ENCODE results near the gene DPYD. TPM values are rescaled to one million over a fixed set of nuclear protein-coding genes. Genes with fewer than 3 reads are reported as not detected.

DPYD gene
- total RNA-seq, 2 donors from 2014 or later: 9.2 to 17.5 TPM

GRCh38 chr1:97630281-97630680 lies 290.6 kb downstream of the DPYD start:
- no peak for TF ChIP-seq CTCF (conservative IDR thresholded peaks at IDR 0.05)
- Mint-ChIP-seq H3K27me3 (ENCODE audit: insufficient read depth) (no peaks in the 10 kb centered on the region), H3K4me1 (peaks cover 44% of the 10 kb centered on the region), H3K4me3 (no peak overlapping the region), H3K36me3 (ENCODE audit: low read depth) (no peaks in the 10 kb centered on the region), H3K27ac (no peak overlapping the region), H3K9me3 (no peaks in the 10 kb centered on the region)
- Histone ChIP-seq H3K27me3 (ENCODE audit: control insufficient read depth, insufficient read depth, low read length, poor library complexity, severe bottlenecking) (no peaks in the 10 kb centered on the region), H3K27ac (ENCODE audit: low read depth, low read length) (peak overlapping the region; percentile 4), H3K9ac (ENCODE audit: extremely low read depth, low read length, poor library complexity, severe bottlenecking) (no peak overlapping the region), H3K36me3 (ENCODE audit: control insufficient read depth, insufficient read depth, low read length) (no peaks in the 10 kb centered on the region), H3K9me3 (ENCODE audit: control insufficient read depth, low read length) (no peaks in the 10 kb centered on the region), H3K4me1 (ENCODE audit: control insufficient read depth, insufficient read depth, low read length) (peaks cover 8% of the 10 kb centered on the region), H3K4me3 (ENCODE audit: low read length) (no peak overlapping the region)
- DNase-seq: peak; percentile 53
- WGBS, 2 experiments (ENCODE audit: insufficient coverage in 1 of 2, insufficient read length in 1 of 2): 57% methylated on average over 1 of the region's 1 CpG; no CpG with 5 or more reads in 1 of the 2 experiments

DNA sequence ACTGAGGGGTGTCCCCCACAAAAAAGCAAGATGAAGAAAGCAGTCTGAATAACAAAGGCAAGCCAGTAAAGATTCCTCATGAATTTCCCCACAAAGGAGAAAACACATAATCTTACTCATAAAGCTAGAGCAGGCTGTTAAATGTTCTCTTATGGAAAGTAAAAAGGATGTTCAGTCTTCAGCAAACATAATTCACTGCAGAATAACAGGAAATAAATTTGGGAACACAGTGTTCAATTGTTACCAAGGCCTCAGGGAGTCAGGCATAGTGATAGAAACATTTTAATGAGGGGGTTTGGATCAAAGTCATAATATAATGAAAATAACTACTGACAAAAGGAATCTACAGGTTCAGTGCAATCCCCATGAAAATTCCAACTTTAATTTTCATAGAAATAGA lies 297.6 kb downstream of the DPYD start:
- Histone ChIP-seq H3K9ac (ENCODE audit: extremely low read depth, low read length, poor library complexity, severe bottlenecking) (no peak overlapping the region), H3K27ac (ENCODE audit: low read depth, low read length) (no peak overlapping the region), H3K27me3 (ENCODE audit: control insufficient read depth, insufficient read depth, low read length, poor library complexity, severe bottlenecking) (no peaks in the 10 kb centered on the region), H3K9me3 (ENCODE audit: control insufficient read depth, low read length) (no peaks in the 10 kb centered on the region), H3K36me3 (ENCODE audit: control insufficient read depth, insufficient read depth, low read length) (no peaks in the 10 kb centered on the region), H3K4me3 (ENCODE audit: low read length) (no peak overlapping the region), H3K4me1 (ENCODE audit: control insufficient read depth, insufficient read depth, low read length) (no peaks in the 10 kb centered on the region)
- no peak overlapping the region for H3K27ac Mint-ChIP-seq
- H3K4me1 Mint-ChIP-seq: peaks cover 6% of the 10 kb centered on the region
- DNase-seq: no peak
- H3K9me3 Mint-ChIP-seq: no peaks in the 10 kb centered on the region
- H3K4me3 Mint-ChIP-seq: no peak overlapping the region
- no peak for TF ChIP-seq CTCF (conservative IDR thresholded peaks at IDR 0.05)
- H3K36me3 Mint-ChIP-seq (ENCODE audit: low read depth): no peaks in the 10 kb centered on the region
- H3K27me3 Mint-ChIP-seq (ENCODE audit: insufficient read depth): no peaks in the 10 kb centered on the region

DNA sequence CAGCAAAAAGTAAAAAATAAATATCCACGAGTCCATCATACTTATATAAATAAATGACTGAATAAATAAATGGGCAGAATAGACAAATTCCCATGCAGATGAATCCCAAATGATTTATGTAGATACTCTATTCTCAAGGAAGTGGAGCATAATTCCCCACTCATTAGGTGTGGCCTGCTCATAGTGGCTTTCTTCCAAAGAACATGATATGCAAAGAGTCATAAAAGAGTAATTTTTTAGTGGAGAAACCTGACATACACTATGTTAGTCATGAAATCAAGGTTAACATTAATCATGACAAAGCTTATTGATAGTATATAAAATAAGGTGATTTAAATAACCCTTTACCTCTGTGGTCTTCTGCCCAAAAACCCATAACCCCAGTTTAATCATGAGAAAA lies 298.9 kb downstream of the DPYD start:
- Histone ChIP-seq H3K9ac (ENCODE audit: extremely low read depth, low read length, poor library complexity, severe bottlenecking) (no peak overlapping the region), H3K27me3 (ENCODE audit: control insufficient read depth, insufficient read depth, low read length, poor library complexity, severe bottlenecking) (no peaks in the 10 kb centered on the region), H3K27ac (ENCODE audit: low read depth, low read length) (no peak overlapping the region), H3K9me3 (ENCODE audit: control insufficient read depth, low read length) (no peaks in the 10 kb centered on the region), H3K36me3 (ENCODE audit: control insufficient read depth, insufficient read depth, low read length) (no peaks in the 10 kb centered on the region), H3K4me3 (ENCODE audit: low read length) (no peak overlapping the region), H3K4me1 (ENCODE audit: control insufficient read depth, insufficient read depth, low read length) (no peaks in the 10 kb centered on the region)
- no peaks in the 10 kb centered on the region for H3K27me3 Mint-ChIP-seq (ENCODE audit: insufficient read depth)
- H3K27ac Mint-ChIP-seq: no peak overlapping the region
- DNase-seq: no peak
- no peaks in the 10 kb centered on the region for H3K9me3 Mint-ChIP-seq
- no peak overlapping the region for H3K4me3 Mint-ChIP-seq
- no peak for TF ChIP-seq CTCF (conservative IDR thresholded peaks at IDR 0.05)
- H3K36me3 Mint-ChIP-seq (ENCODE audit: low read depth): no peaks in the 10 kb centered on the region
- peaks cover 2% of the 10 kb centered on the region for H3K4me1 Mint-ChIP-seq
- WGBS, 2 experiments (ENCODE audit: insufficient coverage in 1 of 2, insufficient read length in 1 of 2): no CpG with 5 or more reads among the region's 1 CpG

Measured in endodermal cell (in vitro differentiated cells).